Measurements from ENCODE around the gene APOA4. TPM values are rescaled to one million over a fixed set of nuclear protein-coding genes. Genes with fewer than 3 reads are reported as not detected.

Gene APOA4
- total and polyA plus RNA-seq, 2 of the 13 experiments (the other 11 are each of a cell fraction or from before 2014, with no cell fraction given) = 3.8 to 7.2 TPM

GRCh38 chr11:116791002-116791812, 31.9 kb downstream of the APOA4 start (continued):
- TF ChIP-seq RERE (CRISPR knock-in tag; IDR thresholded peaks at IDR 0.05; ENCODE audit: low read depth) = no peak
- TF ChIP-seq, protein P1, sequence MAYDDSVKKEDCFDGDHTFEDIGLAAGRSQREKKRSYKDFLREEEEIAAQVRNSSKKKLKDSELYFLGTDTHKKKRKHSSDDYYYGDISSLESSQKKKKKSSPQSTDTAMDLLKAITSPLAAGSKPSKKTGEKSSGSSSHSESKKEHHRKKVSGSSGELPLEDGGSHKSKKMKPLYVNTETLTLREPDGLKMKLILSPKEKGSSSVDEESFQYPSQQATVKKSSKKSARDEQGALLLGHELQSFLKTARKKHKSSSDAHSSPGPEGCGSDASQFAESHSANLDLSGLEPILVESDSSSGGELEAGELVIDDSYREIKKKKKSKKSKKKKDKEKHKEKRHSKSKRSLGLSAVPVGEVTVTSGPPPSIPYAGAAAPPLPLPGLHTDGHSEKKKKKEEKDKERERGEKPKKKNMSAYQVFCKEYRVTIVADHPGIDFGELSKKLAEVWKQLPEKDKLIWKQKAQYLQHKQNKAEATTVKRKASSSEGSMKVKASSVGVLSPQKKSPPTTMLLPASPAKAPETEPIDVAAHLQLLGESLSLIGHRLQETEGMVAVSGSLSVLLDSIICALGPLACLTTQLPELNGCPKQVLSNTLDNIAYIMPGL (CRISPR knock-in tag; IDR thresholded peaks at IDR 0.05; ENCODE audit: borderline replicate concordance in 1 of 2, low read depth in 1 of 2) = peak; percentile 91 to 94
- no peak for TF ChIP-seq ZNF180 (CRISPR knock-in tag; IDR thresholded peaks at IDR 0.05; ENCODE audit: borderline replicate concordance, low read depth)
- TF ChIP-seq, protein P2, sequence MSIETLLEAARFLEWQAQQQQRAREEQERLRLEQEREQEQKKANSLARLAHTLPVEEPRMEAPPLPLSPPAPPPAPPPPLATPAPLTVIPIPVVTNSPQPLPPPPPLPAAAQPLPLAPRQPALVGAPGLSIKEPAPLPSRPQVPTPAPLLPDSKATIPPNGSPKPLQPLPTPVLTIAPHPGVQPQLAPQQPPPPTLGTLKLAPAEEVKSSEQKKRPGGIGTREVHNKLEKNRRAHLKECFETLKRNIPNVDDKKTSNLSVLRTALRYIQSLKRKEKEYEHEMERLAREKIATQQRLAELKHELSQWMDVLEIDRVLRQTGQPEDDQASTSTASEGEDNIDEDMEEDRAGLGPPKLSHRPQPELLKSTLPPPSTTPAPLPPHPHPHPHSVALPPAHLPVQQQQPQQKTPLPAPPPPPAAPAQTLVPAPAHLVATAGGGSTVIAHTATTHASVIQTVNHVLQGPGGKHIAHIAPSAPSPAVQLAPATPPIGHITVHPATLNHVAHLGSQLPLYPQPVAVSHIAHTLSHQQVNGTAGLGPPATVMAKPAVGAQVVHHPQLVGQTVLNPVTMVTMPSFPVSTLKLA (IDR thresholded peaks at IDR 0.05) = no peak
- TF ChIP-seq RFX5 (IDR thresholded peaks at IDR 0.05; ENCODE audit: low read depth, low read length) = no peak
- TF ChIP-seq TOE1 (CRISPR knock-in tag; IDR thresholded peaks at IDR 0.05) = no peak
- no peak for TF ChIP-seq ZNF512 (CRISPR knock-in tag; IDR thresholded peaks at IDR 0.05)

All from HepG2 (cell line).